HUES64 (cell line): ENCODE results near the gene NOS1.
"Not testable (repeated sequence)": the region's sequence is repeated elsewhere in the genome, so short reads cannot be mapped to it uniquely, and the experiment has no call there.

Source experiments
- H3K27ac ChIP-seq: 2 replicates; pipeline ENCODE4 v1.7.0; 2013; ENCODE audit warnings: low read depth, low read length, inconsistent platforms
- H3K27me3 ChIP-seq: 2 replicates; pipeline ENCODE4 v1.6.1; 2013; ENCODE audit warnings: mild to moderate bottlenecking, low read length; ENCODE audit not compliant: insufficient read depth
- H3K36me3 ChIP-seq: 2 replicates; pipeline ENCODE4 v1.6.1; 2013; ENCODE audit warnings: mild to moderate bottlenecking, low read length; ENCODE audit not compliant: insufficient read depth
- H3K4me1 ChIP-seq: 2 replicates; pipeline ENCODE4 v1.6.1; 2013; ENCODE audit warnings: mild to moderate bottlenecking, low read length, moderate library complexity; ENCODE audit not compliant: insufficient read depth
- H3K4me3 ChIP-seq: 2 replicates; pipeline ENCODE4 v1.5.1; 2013; ENCODE audit warnings: mild to moderate bottlenecking, low read length, moderate library complexity
- H3K9ac ChIP-seq: 2 replicates; pipeline ENCODE4 v1.6.1; 2013; ENCODE audit warnings: mild to moderate bottlenecking, low read depth, low read length
- H3K9me3 ChIP-seq: 2 replicates; pipeline ENCODE4 v1.6.1; 2013; ENCODE audit warnings: low read depth, low read length; ENCODE audit not compliant: insufficient read depth
- WGBS: fragments of 150-250, 120-280 bp; methylation state at CpG from one replicate; pipeline ENCODE4 v1.1.7; 2013; ENCODE audit warnings: missing lambda C conversion rate; 5-methylcytosine and 5-hydroxymethylcytosine counted together

Gene NOS1

DNA sequence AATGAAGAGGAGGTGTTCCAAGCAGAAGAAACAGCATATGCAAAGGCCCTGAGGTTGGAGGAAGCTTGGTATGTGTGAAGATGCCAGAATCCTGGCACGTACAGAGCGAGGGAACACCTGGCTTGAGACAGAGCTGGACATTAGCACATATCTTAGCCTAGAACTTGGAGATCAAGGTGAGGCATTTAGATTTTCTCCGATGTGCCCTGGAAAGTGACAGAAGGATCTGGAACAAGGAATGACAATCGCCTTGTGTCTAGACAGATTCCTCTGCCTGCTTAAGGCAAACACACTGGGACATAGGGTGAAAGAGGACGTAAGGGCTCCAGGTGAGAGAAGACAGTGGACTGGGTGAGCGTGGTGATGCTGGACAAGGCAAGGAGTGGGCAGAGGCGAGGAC is 32.2 kb upstream of the NOS1 start:
- Histone ChIP-seq H3K9me3 (no peaks in the 10 kb centered on the region), H3K36me3 (no peaks in the 10 kb centered on the region), H3K4me1 (no peaks in the 10 kb centered on the region), H3K4me3 (no peak overlapping the region), H3K27ac (no peak overlapping the region), H3K27me3 (no peaks in the 10 kb centered on the region), H3K9ac (no peak overlapping the region)
- WGBS = 89% methylated on average over 7 of the region's 7 CpGs

DNA sequence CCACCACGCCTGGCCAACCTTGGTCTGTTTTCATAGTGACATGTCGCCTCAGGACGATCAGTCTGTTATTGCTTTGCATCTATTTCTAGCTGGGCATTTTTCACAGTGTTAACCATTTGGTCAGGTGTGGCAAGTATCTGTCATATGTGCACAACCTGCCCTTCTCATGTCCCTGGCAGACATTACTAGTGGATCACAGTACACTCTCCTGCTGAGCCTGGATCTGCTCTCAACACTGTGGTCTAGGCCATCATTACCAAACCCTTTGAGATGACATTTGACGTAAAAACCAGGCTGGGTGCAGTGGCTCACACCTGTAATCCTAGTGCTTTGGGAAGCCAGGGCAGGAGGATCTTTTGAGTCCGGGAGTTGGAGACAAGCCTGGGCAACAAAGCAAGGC is 29.4 kb upstream of the NOS1 start:
- Histone ChIP-seq H3K9ac (no peak overlapping the region), H3K4me1 (no peaks in the 10 kb centered on the region), H3K4me3 (no peak overlapping the region), H3K27ac (no peak overlapping the region), H3K9me3 (no peaks in the 10 kb centered on the region), H3K36me3 (no peaks in the 10 kb centered on the region), H3K27me3 (no peaks in the 10 kb centered on the region)
- WGBS = 91% methylated on average over 5 of the region's 5 CpGs

DNA sequence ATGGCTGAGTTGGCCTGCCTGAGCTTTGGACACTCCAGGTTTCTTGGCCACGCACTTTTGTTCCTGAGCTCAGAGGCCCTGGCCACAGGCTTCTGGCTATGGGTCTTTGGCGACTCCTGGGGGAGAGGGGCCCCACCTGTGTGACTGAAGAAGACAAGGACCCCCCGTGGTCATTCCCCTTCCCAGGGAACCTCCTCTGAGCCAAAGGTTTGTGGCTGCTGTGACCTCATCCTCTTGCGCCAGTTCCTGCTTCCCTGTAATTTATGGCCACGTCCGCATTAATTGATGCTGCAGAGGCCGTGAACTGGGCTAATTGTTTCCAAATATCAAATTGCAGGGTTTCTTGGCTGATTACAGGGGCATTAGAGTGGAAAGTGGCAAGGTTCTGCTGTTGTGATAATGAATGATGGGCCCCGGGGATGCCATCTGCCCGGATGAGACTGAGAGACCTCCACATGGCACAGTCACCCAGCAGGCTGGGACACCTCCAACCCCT is 27.6 kb upstream of the NOS1 start:
- H3K4me3 ChIP-seq = no peak overlapping the region
- H3K36me3 ChIP-seq = no peaks in the 10 kb centered on the region
- no peaks in the 10 kb centered on the region for H3K4me1 ChIP-seq
- WGBS = 87% methylated on average over 9 of the region's 9 CpGs
- H3K9ac ChIP-seq = no peak overlapping the region
- H3K27me3 ChIP-seq = no peaks in the 10 kb centered on the region
- H3K9me3 ChIP-seq = no peaks in the 10 kb centered on the region
- no peak overlapping the region for H3K27ac ChIP-seq

DNA sequence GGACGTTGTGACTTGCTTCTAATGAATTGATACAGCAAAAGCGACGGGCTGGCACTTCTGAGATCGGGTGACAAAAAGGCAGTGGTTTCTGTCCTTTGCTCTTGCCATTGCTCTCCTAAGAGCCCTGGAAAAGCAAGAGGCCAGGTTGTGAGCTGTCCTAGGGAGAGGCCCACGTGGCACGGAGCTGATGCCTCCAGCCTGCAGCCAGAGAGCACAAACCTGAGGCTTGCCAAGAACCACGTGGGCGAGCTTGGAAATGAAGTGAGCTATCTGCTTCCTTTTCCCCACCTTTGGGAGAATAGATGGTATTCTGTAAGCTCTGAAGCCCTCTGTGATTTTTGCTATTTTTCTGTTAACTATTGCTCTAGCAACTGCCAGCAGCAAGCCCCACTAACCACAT is 26.4 kb upstream of the NOS1 start:
- Histone ChIP-seq H3K27ac (no peak overlapping the region), H3K9me3 (no peaks in the 10 kb centered on the region)
- 89% methylated on average over 8 of the region's 8 CpGs for WGBS

DNA sequence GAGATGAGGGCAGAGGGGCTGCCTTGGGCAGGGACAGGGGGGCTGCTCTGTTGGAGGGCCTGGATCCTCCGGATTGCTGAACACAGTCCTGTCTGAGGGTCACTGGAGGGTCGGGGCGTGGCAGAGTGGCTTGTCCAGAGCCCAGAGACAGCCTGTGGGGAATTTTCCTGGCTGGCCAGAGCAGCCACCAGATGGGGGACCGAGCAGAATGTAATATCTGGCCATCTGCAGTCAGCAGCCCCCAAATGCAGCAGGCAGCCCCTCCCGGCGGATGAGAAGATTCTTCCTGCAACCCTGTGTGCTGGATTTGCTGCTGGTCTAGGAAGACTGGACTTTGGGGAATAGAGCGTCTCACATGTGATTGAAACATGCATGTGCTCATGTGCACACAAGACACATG is 23.3 kb upstream of the NOS1 start:
- Histone ChIP-seq H3K9ac (no peak overlapping the region), H3K9me3 (no peaks in the 10 kb centered on the region)
- WGBS = 89% methylated on average over 7 of the region's 7 CpGs

More for the DNA sequence above, 26.4 kb upstream of the NOS1 start:
- no peaks in the 10 kb centered on the region for H3K36me3 ChIP-seq
- no peak overlapping the region for H3K4me3 ChIP-seq
- no peak overlapping the region for H3K9ac ChIP-seq
- H3K27me3 ChIP-seq = no peaks in the 10 kb centered on the region
- no peaks in the 10 kb centered on the region for H3K4me1 ChIP-seq

DNA sequence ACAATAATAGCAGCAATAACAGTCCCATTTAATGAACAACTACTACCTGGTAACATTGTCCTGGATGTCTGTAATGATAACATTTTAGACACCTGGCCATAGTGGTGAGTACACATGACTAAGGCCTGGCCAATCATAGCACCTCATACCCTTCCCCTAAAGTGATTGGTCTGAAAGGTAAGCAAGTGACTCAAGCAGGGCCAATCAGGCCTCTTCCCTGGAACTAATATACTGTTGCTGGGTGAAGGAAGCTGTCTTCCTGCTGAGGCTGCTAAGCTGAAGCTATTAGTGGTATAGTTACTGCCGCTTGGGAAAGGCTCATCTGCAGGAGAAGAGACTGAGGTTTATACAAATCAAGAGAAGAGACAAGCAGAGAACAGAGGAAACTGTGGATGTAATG is 18.7 kb upstream of the NOS1 start:
- no peaks in the 10 kb centered on the region for H3K36me3 ChIP-seq
- H3K27me3 ChIP-seq = no peaks in the 10 kb centered on the region
- H3K27ac ChIP-seq = no peak overlapping the region
- peaks cover 4% of the 10 kb centered on the region; the same call in 1 of the 2 replicates for H3K9me3 ChIP-seq
- no peak overlapping the region for H3K9ac ChIP-seq
- WGBS = 86% methylated on average over 1 of the region's 1 CpG
- H3K4me1 ChIP-seq = no peaks in the 10 kb centered on the region
- no peak overlapping the region for H3K4me3 ChIP-seq

More for the DNA sequence above, 23.3 kb upstream of the NOS1 start:
- no peaks in the 10 kb centered on the region for H3K36me3 ChIP-seq
- no peaks in the 10 kb centered on the region for H3K4me1 ChIP-seq
- H3K4me3 ChIP-seq = no peak overlapping the region
- no peaks in the 10 kb centered on the region for H3K27me3 ChIP-seq
- no peak overlapping the region for H3K27ac ChIP-seq

DNA sequence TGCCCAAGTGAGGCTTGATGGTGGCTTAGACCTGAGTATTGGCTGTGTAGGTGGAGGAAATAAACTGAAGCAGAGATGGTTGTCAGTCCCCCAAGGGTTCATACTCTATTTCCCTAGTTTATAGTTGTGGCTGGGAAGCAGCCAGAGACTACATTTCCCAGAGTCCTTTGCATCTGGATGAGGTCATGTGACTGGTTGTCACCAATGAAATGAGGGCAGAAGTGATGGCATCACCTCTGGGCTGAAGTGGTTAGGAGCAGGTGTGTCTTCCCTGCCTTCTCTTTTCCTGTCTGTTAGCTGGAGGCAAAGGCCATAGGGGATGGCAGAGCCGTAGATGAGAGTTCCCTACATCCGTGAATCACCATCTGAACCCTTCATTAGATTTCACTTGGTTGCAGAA is 16.3 kb upstream of the NOS1 start:
- Histone ChIP-seq H3K4me3 (no peak overlapping the region), H3K27ac (no peak overlapping the region), H3K9me3 (peaks cover 4% of the 10 kb centered on the region; the same call in 1 of the 2 replicates), H3K27me3 (no peaks in the 10 kb centered on the region), H3K9ac (no peak overlapping the region), H3K36me3 (no peaks in the 10 kb centered on the region), H3K4me1 (no peaks in the 10 kb centered on the region)
- 92% methylated on average over 2 of the region's 2 CpGs for WGBS

DNA sequence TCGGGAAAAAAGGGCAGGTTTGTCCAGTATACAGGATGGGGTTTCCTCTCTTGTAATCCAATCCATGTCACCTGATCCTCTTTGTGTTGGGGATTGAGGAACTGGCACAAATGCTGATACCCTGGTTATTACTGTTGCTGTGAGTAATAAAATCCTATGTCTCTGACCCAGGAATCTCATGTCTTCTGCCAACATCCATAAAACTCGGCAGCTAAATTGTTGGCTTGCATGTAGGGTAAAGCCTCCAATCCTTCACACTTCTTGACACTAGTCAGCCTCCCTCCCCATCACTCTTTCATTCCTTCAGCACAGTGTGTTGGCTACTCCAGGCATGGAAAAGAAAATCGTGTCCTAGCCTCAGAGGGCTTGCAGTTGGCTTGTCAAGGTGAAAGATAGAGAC is 9.2 kb upstream of the NOS1 start:
- WGBS = 79% methylated on average over 3 of the region's 3 CpGs
- no peak overlapping the region for H3K9ac ChIP-seq

DNA sequence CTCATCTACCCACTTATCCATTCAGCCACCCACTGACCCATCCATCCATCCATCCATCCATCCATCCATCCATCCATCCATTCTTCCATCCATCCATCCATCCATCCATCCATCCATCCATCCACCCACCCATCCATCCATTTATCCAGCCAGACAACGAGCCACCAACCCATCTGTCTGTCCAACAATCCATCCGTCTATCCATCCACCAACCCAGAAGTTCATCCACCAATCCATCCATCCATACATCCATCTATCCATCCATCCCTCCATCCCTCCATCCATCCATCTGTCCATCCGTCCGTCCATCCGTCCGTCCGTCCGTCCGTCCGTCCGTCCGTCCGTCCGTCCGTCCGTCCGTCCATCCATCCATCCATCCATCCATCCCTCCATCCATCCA is 8.6 kb upstream of the NOS1 start:
- WGBS = 59% methylated on average over 17 of the region's 17 CpGs
- H3K4me3 ChIP-seq = not testable (repeated sequence)

More for the DNA sequence above, 9.2 kb upstream of the NOS1 start:
- H3K4me1 ChIP-seq = no peaks in the 10 kb centered on the region
- H3K27ac ChIP-seq = no peak overlapping the region
- no peaks in the 10 kb centered on the region for H3K36me3 ChIP-seq
- H3K27me3 ChIP-seq = no peaks in the 10 kb centered on the region
- H3K4me3 ChIP-seq = no peak overlapping the region
- no peaks in the 10 kb centered on the region for H3K9me3 ChIP-seq

DNA sequence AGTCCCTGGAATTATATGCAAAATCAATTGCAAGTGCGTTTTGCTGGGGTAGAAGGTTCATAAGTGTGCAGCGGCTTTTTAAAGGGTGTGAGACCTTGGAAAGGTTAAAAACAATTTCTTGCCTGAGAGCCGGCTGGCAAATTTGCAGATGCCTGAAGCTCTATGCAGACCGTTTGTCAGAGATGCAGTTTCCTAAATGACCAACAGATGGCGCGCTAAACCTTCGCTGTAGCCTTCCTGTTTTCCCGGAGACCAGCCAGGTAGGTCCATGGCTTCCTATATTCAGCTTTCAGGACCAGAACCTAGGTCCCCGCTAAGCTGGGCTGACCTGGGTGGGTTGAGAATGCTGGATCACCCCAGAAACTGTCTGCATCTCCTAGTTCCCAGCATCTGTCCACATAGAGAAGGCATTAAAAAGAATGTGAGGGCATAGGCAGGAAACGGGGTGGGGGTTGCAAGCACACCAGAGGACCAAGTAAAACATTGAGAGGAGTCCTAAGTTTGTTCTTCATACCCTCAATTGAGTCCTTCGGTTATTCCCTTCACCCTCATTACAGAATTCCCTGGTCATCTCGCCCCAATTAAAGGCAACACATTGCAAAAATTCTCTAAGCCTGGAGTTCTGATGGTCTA is 5.7 kb upstream of the NOS1 start:
- Histone ChIP-seq H3K4me1 (no peaks in the 10 kb centered on the region), H3K4me3 (no peak overlapping the region), H3K9ac (no peak overlapping the region), H3K27ac (no peak overlapping the region), H3K9me3 (no peaks in the 10 kb centered on the region), H3K27me3 (peaks cover 30% of the 10 kb centered on the region), H3K36me3 (no peaks in the 10 kb centered on the region)
- WGBS = 22% methylated on average over 12 of the region's 12 CpGs

More for the DNA sequence above, 8.6 kb upstream of the NOS1 start:
- not testable (repeated sequence) for H3K9ac ChIP-seq, H3K27me3 ChIP-seq, H3K36me3 ChIP-seq, H3K27ac ChIP-seq, H3K9me3 ChIP-seq, H3K4me1 ChIP-seq

DNA sequence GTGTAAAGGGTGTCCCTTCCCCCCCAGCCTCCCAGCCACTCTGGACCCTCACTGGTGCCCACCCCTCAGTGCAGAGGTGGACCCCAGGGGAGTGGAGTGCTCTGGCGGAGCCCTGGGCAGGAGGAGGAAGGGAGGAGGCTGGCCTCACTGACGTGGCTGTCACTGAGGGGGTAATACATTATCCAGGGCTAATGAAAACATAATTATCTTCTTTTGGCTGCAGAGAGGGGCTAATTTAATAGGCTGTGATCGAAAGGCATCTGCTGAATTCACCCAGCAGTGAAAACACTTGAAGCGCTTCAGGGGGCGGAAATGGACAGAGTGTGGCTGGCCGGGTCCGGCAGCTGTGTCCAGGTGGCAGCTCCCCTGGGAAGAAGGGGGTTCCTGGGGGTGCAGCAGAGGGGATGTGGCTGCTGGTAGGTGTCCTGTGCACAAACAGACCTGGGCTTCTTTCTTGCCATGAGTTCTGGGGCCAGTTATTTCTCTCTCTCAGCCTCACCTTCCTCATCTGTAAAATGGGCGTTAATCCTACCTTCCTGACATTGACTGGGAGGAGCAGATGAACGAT is 3.7 kb upstream of the NOS1 start:
- Histone ChIP-seq H3K4me3 (no peak overlapping the region), H3K9ac (no peak overlapping the region), H3K36me3 (no peaks in the 10 kb centered on the region), H3K9me3 (no peaks in the 10 kb centered on the region), H3K27ac (no peak overlapping the region), H3K4me1 (no peaks in the 10 kb centered on the region), H3K27me3 (peaks cover 50% of the 10 kb centered on the region)
- WGBS = 86% methylated on average over 8 of the region's 9 CpGs
